WTC11 (cell line): Measurements from ENCODE around the gene CLCN1. TPM values are rescaled to one million over a fixed set of nuclear protein-coding genes. Genes with fewer than 3 reads are reported as not detected.

ENCODE experiments used
- ATAC-seq: fragments of 200-7000 bp; cut with Tn5 transposase; 2 replicates; pipeline ENCODE4 v1.10.0; 2021; ENCODE audit warnings: mild to moderate bottlenecking, moderate library complexity
- CTCF ChIA-PET: fragments of 300-600 bp; sonication (Branson Sonifier 250); formaldehyde crosslinking; loops from one replicate; lab custom pipeline; 2021; ENCODE audit warnings: antibody characterized with exemption; lab: Charles Lee
- POLR2A ChIA-PET: fragments of 350-600 bp; sonication (Branson Sonifier 250); formaldehyde crosslinking; loops from one replicate; lab custom pipeline; 2021; ENCODE audit warnings: antibody characterized with exemption; lab: Charles Lee
- DNase-seq: peaks from one replicate; pipeline ENCODE4 v3.0.0; 2021; ENCODE audit warnings: low spot score
- H3K27ac Mint-ChIP-seq: 2 replicates; pipeline ENCODE4 v1.8.0; 2021; ENCODE audit warnings: mixed read lengths
- H3K27me3 Mint-ChIP-seq: 2 replicates; pipeline ENCODE4 v1.8.0; 2021; ENCODE audit warnings: low read depth, mild to moderate bottlenecking, moderate library complexity, mixed read lengths
- H3K36me3 Mint-ChIP-seq: 2 replicates; pipeline ENCODE4 v1.8.0; 2021; ENCODE audit warnings: mixed read lengths
- H3K4me1 Mint-ChIP-seq: 2 replicates; pipeline ENCODE4 v1.8.0; 2022; ENCODE audit warnings: mixed read lengths
- H3K4me3 Mint-ChIP-seq: 2 replicates; pipeline ENCODE4 v1.8.0; 2021; ENCODE audit warnings: mild to moderate bottlenecking, moderate library complexity, mixed read lengths
- H3K9me3 Mint-ChIP-seq: 2 replicates; pipeline ENCODE4 v1.8.0; 2021; ENCODE audit warnings: mixed read lengths
- ATF1 ChIP-seq: sonication (generic); formaldehyde crosslinking; IDR thresholded peaks from 2 replicates; pipeline ENCODE4 v1.8.1; 2023; ENCODE audit warnings: mild to moderate bottlenecking, moderate library complexity, missing genetic modification reagents
- ATF2 ChIP-seq: sonication (generic); formaldehyde crosslinking; IDR thresholded peaks from 2 replicates; pipeline ENCODE4 v1.8.1; 2022; ENCODE audit warnings: low read depth, missing genetic modification reagents, borderline replicate concordance
- FOXJ3 ChIP-seq: sonication (generic); formaldehyde crosslinking; IDR thresholded peaks from 2 replicates; pipeline ENCODE4 v1.9.0; 2021; ENCODE audit warnings: missing genetic modification reagents, mild to moderate bottlenecking, borderline replicate concordance
- KAT7 ChIP-seq: sonication (generic); formaldehyde crosslinking; IDR thresholded peaks from 2 replicates; pipeline ENCODE4 v1.8.1; 2023; ENCODE audit warnings: missing genetic modification reagents, mild to moderate bottlenecking, borderline replicate concordance
- MAX ChIP-seq: sonication (generic); formaldehyde crosslinking; IDR thresholded peaks from 2 replicates; pipeline ENCODE4 v1.8.0; 2022; ENCODE audit warnings: mild to moderate bottlenecking, missing genetic modification reagents
- NFATC4 ChIP-seq: fragments of 250-450 bp; sonication (Bioruptor Pico); IDR thresholded peaks from 2 replicates; pipeline ENCODE4 v1.9.0; 2021; ENCODE audit warnings: mild to moderate bottlenecking
- NR1H2 ChIP-seq: sonication (generic); formaldehyde crosslinking; IDR thresholded peaks from 2 replicates; pipeline ENCODE4 v1.9.0; 2021; ENCODE audit warnings: mild to moderate bottlenecking, moderate library complexity, missing genetic modification reagents
- NR3C1 ChIP-seq: sonication (generic); formaldehyde crosslinking; conservative IDR thresholded peaks from 2 replicates; pipeline ENCODE4 v1.8.1; 2023; ENCODE audit warnings: low read depth, mild to moderate bottlenecking, missing genetic modification reagents
- OVOL2 ChIP-seq: fragments of 250-450 bp; sonication (Bioruptor Pico); IDR thresholded peaks from 2 replicates; pipeline ENCODE4 v1.9.0; 2021; ENCODE audit warnings: mild to moderate bottlenecking, borderline replicate concordance
- PRRX2 ChIP-seq: fragments of 250-450 bp; sonication (Bioruptor Pico); IDR thresholded peaks from 2 replicates; pipeline ENCODE4 v1.8.0; 2021; ENCODE audit warnings: mild to moderate bottlenecking
- ZNF232 ChIP-seq: sonication (generic); formaldehyde crosslinking; IDR thresholded peaks from 2 replicates; pipeline ENCODE4 v1.8.0; 2022; ENCODE audit warnings: mild to moderate bottlenecking, missing genetic modification reagents
- ZNF396 ChIP-seq: fragments of 250-450 bp; sonication (Bioruptor Pico); IDR thresholded peaks from 2 replicates; pipeline ENCODE4 v1.8.0; 2021; ENCODE audit warnings: mild to moderate bottlenecking, moderate library complexity, borderline replicate concordance
- ZNF416 ChIP-seq: fragments of 250-450 bp; sonication (Bioruptor Pico); IDR thresholded peaks from 2 replicates; pipeline ENCODE4 v1.9.0; 2021; ENCODE audit warnings: mild to moderate bottlenecking, inconsistent platforms
- ZNF423 ChIP-seq: fragments of 250-450 bp; sonication (Bioruptor Pico); IDR thresholded peaks from 2 replicates; pipeline ENCODE4 v2.1.2; 2022; ENCODE audit warnings: mild to moderate bottlenecking, moderate library complexity
- total RNA-seq: library from RNA; stranded (reverse); gene quantifications from 3 replicates; pipeline ENCODE4 v1.2.3, GENCODE V29; 2021
- TF ChIP-seq, protein P1 (sequence below): sonication (generic); formaldehyde crosslinking; IDR thresholded peaks from 2 replicates; pipeline ENCODE4 v1.8.1; 2023; ENCODE audit warnings: mild to moderate bottlenecking, missing genetic modification reagents, borderline replicate concordance
- TF ChIP-seq, protein P2 (sequence below): sonication (generic); formaldehyde crosslinking; IDR thresholded peaks from 2 replicates; pipeline ENCODE4 v1.8.0; 2023; ENCODE audit warnings: missing genetic modification reagents, mild to moderate bottlenecking, borderline replicate concordance
- TF ChIP-seq, protein P3 (sequence below): sonication (generic); formaldehyde crosslinking; IDR thresholded peaks from 2 replicates; pipeline ENCODE4 v1.8.0; 2022; ENCODE audit warnings: mild to moderate bottlenecking, missing genetic modification reagents

The CLCN1 gene
- total RNA-seq, 1 experiment from 2014 or later = 0.28 TPM

DNA sequence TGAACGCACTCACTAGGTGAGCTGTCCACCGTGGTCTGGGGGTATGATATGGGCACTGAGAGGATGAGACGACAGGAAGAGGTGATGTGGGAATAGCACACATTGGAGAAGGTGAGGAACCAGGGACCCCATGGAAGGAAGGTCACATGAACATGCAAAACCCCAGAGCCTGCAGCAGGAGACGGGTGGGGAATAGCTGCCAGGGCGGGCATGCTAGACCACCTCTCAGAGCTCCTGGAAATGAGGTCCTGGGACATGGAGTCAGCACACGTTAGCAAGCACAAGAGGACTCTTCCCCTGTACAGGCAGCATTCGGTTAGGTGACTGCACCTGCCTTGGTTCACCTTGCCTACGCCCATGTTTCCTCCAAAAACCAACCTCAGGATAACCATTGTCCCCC, 38.5 kb downstream of the CLCN1 start:
- Mint-ChIP-seq H3K27me3 (no peaks in the 10 kb centered on the region; the same call in 1 of the 2 replicates), H3K36me3 (peaks cover 26% of the 10 kb centered on the region), H3K9me3 (no peaks in the 10 kb centered on the region), H3K27ac (no peak overlapping the region), H3K4me1 (peaks cover 20% of the 10 kb centered on the region), H3K4me3 (no peak overlapping the region)
- ATAC-seq (no peak), DNase-seq (no peak)
- ChIA-PET CTCF (interaction anchor here (0.6 to 0.7 kb wide), 2 partner anchors 19 to 28 kb away, joined by 3 to 8 read pairs; no protein-coding TSS in a partner anchor), POLR2A (no interaction called here)
- no peak for TF ChIP-seq OVOL2 (CRISPR knock-in tag)

- Mint-ChIP-seq H3K36me3 (peaks cover 28% of the 10 kb centered on the region), H3K4me3 (no peak overlapping the region), H3K4me1 (peaks cover 20% of the 10 kb centered on the region), H3K9me3 (no peaks in the 10 kb centered on the region), H3K27me3 (no peaks in the 10 kb centered on the region; the same call in 1 of the 2 replicates), H3K27ac (no peak overlapping the region; the same call in 1 of the 2 replicates)
- DNase-seq = no peak
- peak; percentile 37 for ATAC-seq
- ChIA-PET CTCF (interaction anchor here (0.8 to 2.5 kb wide), 8 partner anchors 9 to 115 kb away, joined by 3 to 30 read pairs (median 4); partner anchors contain the start of genes CLCN1 and EPHA1), POLR2A (interaction anchor here (1.0 to 1.1 kb wide), 2 partner anchors 9 to 25 kb away, joined by 3 read pairs; no protein-coding TSS in a partner anchor)
- TF ChIP-seq NFATC4 (CRISPR knock-in tag) (no peak), ZNF232 (CRISPR knock-in tag) (no peak), ATF1 (CRISPR knock-in tag) (no peak), FOXJ3 (CRISPR knock-in tag) (no peak), MAX (CRISPR knock-in tag) (no peak), PRRX2 (CRISPR knock-in tag) (no peak), NR3C1 (CRISPR knock-in tag) (no peak)
- TF ChIP-seq, protein P1, sequence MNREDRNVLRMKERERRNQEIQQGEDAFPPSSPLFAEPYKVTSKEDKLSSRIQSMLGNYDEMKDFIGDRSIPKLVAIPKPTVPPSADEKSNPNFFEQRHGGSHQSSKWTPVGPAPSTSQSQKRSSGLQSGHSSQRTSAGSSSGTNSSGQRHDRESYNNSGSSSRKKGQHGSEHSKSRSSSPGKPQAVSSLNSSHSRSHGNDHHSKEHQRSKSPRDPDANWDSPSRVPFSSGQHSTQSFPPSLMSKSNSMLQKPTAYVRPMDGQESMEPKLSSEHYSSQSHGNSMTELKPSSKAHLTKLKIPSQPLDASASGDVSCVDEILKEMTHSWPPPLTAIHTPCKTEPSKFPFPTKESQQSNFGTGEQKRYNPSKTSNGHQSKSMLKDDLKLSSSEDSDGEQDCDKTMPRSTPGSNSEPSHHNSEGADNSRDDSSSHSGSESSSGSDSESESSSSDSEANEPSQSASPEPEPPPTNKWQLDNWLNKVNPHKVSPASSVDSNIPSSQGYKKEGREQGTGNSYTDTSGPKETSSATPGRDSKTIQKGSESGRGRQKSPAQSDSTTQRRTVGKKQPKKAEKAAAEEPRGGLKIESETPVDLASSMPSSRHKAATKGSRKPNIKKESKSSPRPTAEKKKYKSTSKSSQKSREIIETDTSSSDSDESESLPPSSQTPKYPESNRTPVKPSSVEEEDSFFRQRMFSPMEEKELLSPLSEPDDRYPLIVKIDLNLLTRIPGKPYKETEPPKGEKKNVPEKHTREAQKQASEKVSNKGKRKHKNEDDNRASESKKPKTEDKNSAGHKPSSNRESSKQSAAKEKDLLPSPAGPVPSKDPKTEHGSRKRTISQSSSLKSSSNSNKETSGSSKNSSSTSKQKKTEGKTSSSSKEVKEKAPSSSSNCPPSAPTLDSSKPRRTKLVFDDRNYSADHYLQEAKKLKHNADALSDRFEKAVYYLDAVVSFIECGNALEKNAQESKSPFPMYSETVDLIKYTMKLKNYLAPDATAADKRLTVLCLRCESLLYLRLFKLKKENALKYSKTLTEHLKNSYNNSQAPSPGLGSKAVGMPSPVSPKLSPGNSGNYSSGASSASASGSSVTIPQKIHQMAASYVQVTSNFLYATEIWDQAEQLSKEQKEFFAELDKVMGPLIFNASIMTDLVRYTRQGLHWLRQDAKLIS (CRISPR knock-in tag) = no peak
Measured at GRCh38 chr7:143354965-143355364, 39.1 kb downstream of the CLCN1 start.

DNA sequence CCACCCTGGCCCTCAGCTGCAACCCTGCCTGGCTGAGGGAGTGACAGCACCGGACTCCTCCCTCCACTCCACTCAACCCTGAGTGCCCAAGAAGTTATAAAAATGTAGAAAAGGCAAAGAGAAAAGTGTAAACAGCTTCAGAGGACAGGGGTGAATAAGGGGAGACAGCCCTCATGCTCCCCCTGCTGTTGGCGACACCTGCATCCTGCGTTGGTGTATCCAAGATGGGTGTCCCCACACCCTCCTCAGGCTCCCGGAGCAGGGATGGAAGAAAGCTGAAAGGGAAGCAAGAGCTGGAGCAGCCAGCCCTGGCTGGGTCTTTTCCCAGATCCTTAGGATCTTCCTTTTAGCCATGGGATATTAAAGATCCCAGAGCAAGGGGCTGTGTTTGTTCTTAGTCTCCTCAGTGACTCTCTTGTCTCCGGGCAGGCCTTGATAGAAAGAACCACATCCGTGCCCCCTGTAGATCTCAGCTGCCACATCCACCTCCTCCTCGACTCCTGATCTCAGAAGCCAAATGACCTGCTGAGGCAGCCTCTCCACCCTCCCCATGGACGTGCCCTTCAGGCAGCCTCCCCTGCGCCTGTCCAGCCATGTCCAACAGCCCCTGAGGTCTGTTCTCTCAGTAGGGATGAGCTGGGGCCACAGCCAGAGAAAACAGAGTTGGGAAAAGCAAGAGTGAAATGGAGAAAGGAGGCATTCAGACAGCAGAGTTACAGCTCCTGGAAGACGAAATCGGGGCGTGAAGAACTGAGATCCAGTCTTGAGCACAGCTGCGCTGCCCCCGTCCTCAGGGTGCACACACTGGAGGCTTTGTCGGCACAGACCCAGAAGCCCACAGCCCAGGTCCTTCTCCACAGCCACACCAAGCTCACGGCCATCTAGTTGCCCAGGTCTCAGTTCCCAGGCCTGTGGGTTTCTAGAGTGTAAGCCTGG, 39.8 kb downstream of the CLCN1 start:
- H3K9me3 Mint-ChIP-seq = no peaks in the 10 kb centered on the region
- peaks cover 28% of the 10 kb centered on the region for H3K36me3 Mint-ChIP-seq
- CTCF ChIA-PET = interaction anchor here (0.7 to 2.5 kb wide), 12 partner anchors 10 to 115 kb away, joined by 3 to 30 read pairs (median 4); partner anchors contain the start of genes CASP2, CLCN1 and EPHA1
- TF ChIP-seq ATF2 (CRISPR knock-in tag) (no peak), ZNF416 (no peak), NR1H2 (CRISPR knock-in tag) (no peak), KAT7 (CRISPR knock-in tag) (no peak), ZNF396 (no peak), ZNF423 (no peak)
- TF ChIP-seq, protein P2, sequence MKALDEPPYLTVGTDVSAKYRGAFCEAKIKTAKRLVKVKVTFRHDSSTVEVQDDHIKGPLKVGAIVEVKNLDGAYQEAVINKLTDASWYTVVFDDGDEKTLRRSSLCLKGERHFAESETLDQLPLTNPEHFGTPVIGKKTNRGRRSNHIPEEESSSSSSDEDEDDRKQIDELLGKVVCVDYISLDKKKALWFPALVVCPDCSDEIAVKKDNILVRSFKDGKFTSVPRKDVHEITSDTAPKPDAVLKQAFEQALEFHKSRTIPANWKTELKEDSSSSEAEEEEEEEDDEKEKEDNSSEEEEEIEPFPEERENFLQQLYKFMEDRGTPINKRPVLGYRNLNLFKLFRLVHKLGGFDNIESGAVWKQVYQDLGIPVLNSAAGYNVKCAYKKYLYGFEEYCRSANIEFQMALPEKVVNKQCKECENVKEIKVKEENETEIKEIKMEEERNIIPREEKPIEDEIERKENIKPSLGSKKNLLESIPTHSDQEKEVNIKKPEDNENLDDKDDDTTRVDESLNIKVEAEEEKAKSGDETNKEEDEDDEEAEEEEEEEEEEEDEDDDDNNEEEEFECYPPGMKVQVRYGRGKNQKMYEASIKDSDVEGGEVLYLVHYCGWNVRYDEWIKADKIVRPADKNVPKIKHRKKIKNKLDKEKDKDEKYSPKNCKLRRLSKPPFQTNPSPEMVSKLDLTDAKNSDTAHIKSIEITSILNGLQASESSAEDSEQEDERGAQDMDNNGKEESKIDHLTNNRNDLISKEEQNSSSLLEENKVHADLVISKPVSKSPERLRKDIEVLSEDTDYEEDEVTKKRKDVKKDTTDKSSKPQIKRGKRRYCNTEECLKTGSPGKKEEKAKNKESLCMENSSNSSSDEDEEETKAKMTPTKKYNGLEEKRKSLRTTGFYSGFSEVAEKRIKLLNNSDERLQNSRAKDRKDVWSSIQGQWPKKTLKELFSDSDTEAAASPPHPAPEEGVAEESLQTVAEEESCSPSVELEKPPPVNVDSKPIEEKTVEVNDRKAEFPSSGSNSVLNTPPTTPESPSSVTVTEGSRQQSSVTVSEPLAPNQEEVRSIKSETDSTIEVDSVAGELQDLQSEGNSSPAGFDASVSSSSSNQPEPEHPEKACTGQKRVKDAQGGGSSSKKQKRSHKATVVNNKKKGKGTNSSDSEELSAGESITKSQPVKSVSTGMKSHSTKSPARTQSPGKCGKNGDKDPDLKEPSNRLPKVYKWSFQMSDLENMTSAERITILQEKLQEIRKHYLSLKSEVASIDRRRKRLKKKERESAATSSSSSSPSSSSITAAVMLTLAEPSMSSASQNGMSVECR (CRISPR knock-in tag) = no peak
- TF ChIP-seq, protein P3, sequence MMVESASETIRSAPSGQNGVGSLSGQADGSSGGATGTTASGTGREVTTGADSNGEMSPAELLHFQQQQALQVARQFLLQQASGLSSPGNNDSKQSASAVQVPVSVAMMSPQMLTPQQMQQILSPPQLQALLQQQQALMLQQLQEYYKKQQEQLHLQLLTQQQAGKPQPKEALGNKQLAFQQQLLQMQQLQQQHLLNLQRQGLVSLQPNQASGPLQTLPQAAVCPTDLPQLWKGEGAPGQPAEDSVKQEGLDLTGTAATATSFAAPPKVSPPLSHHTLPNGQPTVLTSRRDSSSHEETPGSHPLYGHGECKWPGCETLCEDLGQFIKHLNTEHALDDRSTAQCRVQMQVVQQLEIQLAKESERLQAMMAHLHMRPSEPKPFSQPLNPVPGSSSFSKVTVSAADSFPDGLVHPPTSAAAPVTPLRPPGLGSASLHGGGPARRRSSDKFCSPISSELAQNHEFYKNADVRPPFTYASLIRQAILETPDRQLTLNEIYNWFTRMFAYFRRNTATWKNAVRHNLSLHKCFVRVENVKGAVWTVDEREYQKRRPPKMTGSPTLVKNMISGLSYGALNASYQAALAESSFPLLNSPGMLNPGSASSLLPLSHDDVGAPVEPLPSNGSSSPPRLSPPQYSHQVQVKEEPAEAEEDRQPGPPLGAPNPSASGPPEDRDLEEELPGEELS (CRISPR knock-in tag) = no peak

More for the DNA sequence above, 39.8 kb downstream of the CLCN1 start:
- POLR2A ChIA-PET = interaction anchor here (1.0 to 1.1 kb wide), 2 partner anchors 10 to 24 kb away, joined by 3 read pairs; no protein-coding TSS in a partner anchor
- H3K27me3 Mint-ChIP-seq = peaks cover 4% of the 10 kb centered on the region; the same call in 1 of the 2 replicates
- H3K4me1 Mint-ChIP-seq = peaks cover 26% of the 10 kb centered on the region
- DNase-seq (peak; percentile 38), ATAC-seq (peak; percentile 65)
- no peak overlapping the region; the same call in 1 of the 2 replicates for H3K27ac Mint-ChIP-seq
- no peak overlapping the region for H3K4me3 Mint-ChIP-seq
